ENCODE measurements around the gene TMTC3.

DNA sequence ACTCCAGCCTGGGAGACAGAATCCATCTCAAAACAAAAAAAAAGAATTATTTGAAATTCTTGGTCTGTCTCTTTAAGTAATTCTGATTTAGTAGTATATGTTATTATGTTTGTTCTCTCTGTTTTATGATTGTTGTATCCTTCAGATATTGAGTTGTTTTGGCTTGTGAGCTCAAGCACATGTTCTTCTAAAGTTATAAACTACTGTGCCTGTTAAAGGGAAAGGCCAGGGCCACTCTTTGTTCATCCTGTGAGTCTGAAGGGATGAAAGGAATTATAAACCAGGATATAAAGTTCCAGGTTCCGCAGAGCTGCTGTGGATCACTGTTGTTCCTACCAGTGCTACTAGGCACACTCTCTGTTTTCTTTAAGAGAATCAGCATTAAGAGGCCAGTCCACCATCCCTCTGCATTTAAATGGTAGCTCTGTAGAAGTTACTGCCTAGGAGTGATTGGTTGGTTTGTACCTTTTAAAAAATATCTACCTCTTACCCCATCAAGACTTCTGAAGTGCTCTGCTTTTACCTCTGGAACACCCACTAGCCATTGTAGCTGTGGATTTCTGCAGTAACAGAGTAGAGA lies 14.1 kb downstream of the TMTC3 start:
- TF ChIP-seq CTCF (IDR thresholded peaks at IDR 0.05), result no peak
- no peak for TF ChIP-seq POLR2A (IDR thresholded peaks at IDR 0.05; ENCODE audit: low read length)
- TF ChIP-seq MAFK (IDR thresholded peaks at IDR 0.05; ENCODE audit: partially characterized antibody), result no peak
- TF ChIP-seq CEBPB (IDR thresholded peaks at IDR 0.05), result no peak

Data from A549 (cell line).